SJCRH30 (cell line): ENCODE results near the gene ABCA5. TPM values are rescaled to one million over a fixed set of nuclear protein-coding genes. Genes with fewer than 3 reads are reported as not detected.

Experiments
- DNase-seq, 2 experiments: peaks; one replicate each; pipeline ENCODE4 v3.0.0-alpha.2; 2015 to 2020
- H3K27ac ChIP-seq: fragments of 250-450 bp; sonication (Bioruptor Pico); 2 replicates; pipeline ENCODE4 v1.5.1; 2020; ENCODE audit warnings: mild to moderate bottlenecking, moderate library complexity
- H3K27me3 ChIP-seq: fragments of 250-450 bp; sonication (Bioruptor Pico); 2 replicates; pipeline ENCODE4 v1.5.1; 2020; ENCODE audit warnings: mild to moderate bottlenecking, moderate library complexity
- H3K36me3 ChIP-seq: fragments of 250-450 bp; sonication (Bioruptor Pico); 2 replicates; pipeline ENCODE4 v1.5.1; 2020; ENCODE audit warnings: mild to moderate bottlenecking, moderate library complexity
- H3K4me1 ChIP-seq: fragments of 250-450 bp; sonication (Bioruptor Pico); 2 replicates; pipeline ENCODE4 v1.5.1; 2020; ENCODE audit warnings: mild to moderate bottlenecking, moderate library complexity
- H3K4me3 ChIP-seq: fragments of 250-450 bp; sonication (Bioruptor Pico); 2 replicates; pipeline ENCODE4 v1.5.1; 2020; ENCODE audit warnings: mild to moderate bottlenecking, moderate library complexity
- H3K9me3 ChIP-seq: fragments of 250-450 bp; sonication (Bioruptor Pico); replicated peaks from 2 replicates; pipeline ENCODE4 v1.5.1; 2020; ENCODE audit warnings: mild to moderate bottlenecking, moderate library complexity
- total RNA-seq: library from RNA; depleted of rRNA; stranded (reverse); fragments of >200 nt; shearing (Covaris generic); gene quantifications from 2 replicates; pipeline ENCODE4 v1.2.3, GENCODE V29; 2014; rRNA removed

The ABCA5 gene
- 0.13 TPM in 1 of 2 replicates, not detected in the other for total RNA-seq

- H3K9me3 ChIP-seq = no peaks in the 10 kb centered on the region
- no peak within 1 kb of the TSS for H3K27ac ChIP-seq
- no peaks in the 10 kb centered on the region for H3K4me1 ChIP-seq
- no peaks in the 10 kb centered on the region for H3K36me3 ChIP-seq
- no peak within 1 kb of the TSS for H3K4me3 ChIP-seq
- DNase-seq = no peak
- H3K27me3 ChIP-seq = no peaks in the 10 kb centered on the region
These were observed at the start of gene ABCA5 for GRCh38 chr17:69327060-69327831. Gene ABCA5, minus strand, starts transcription at chr17:69327133. Its CDS starts 12,718 bp downstream, at chr17:69314415.

- no peaks in the 10 kb centered on the region for H3K4me1 ChIP-seq
- no peaks in the 10 kb centered on the region for H3K9me3 ChIP-seq
- DNase-seq = no peak
- H3K36me3 ChIP-seq = no peaks in the 10 kb centered on the region
- no peak overlapping the region for H3K27ac ChIP-seq
- no peaks in the 10 kb centered on the region for H3K27me3 ChIP-seq
- no peak overlapping the region for H3K4me3 ChIP-seq
These were observed 48.3 kb upstream of the ABCA5 start for GRCh38 chr17:69375229-69375628.

GRCh38 chr17:69373069-69373468, 46.1 kb upstream of the ABCA5 start:
- H3K27ac ChIP-seq = no peak overlapping the region
- H3K4me1 ChIP-seq = no peaks in the 10 kb centered on the region
- no peak for DNase-seq
- no peaks in the 10 kb centered on the region for H3K27me3 ChIP-seq
- no peak overlapping the region for H3K4me3 ChIP-seq
- H3K9me3 ChIP-seq = no peaks in the 10 kb centered on the region
- no peaks in the 10 kb centered on the region for H3K36me3 ChIP-seq

- DNase-seq = no peak
- Histone ChIP-seq H3K27me3 (no peaks in the 10 kb centered on the region), H3K4me1 (no peaks in the 10 kb centered on the region), H3K36me3 (no peaks in the 10 kb centered on the region), H3K9me3 (no peaks in the 10 kb centered on the region), H3K4me3 (no peak overlapping the region), H3K27ac (no peak overlapping the region)
These were observed 40.4 kb upstream of the ABCA5 start for GRCh38 chr17:69367298-69367697.

- Histone ChIP-seq H3K4me3 (no peak overlapping the region), H3K27ac (no peak overlapping the region), H3K27me3 (no peaks in the 10 kb centered on the region), H3K4me1 (no peaks in the 10 kb centered on the region), H3K9me3 (no peaks in the 10 kb centered on the region), H3K36me3 (no peaks in the 10 kb centered on the region)
- DNase-seq = no peak
These were observed 36.7 kb upstream of the ABCA5 start for GRCh38 chr17:69363488-69364210.

- Histone ChIP-seq H3K36me3 (no peaks in the 10 kb centered on the region), H3K4me1 (no peaks in the 10 kb centered on the region), H3K27ac (no peak overlapping the region), H3K4me3 (no peak overlapping the region), H3K27me3 (no peaks in the 10 kb centered on the region), H3K9me3 (no peaks in the 10 kb centered on the region)
- no peak for DNase-seq
These were observed 34.2 kb upstream of the ABCA5 start for GRCh38 chr17:69361156-69361555.

GRCh38 chr17:69358688-69359596, 32.0 kb upstream of the ABCA5 start:
- H3K36me3 ChIP-seq = no peaks in the 10 kb centered on the region
- H3K4me3 ChIP-seq = no peak overlapping the region
- no peak overlapping the region for H3K27ac ChIP-seq
- H3K27me3 ChIP-seq = no peaks in the 10 kb centered on the region
- H3K4me1 ChIP-seq = no peaks in the 10 kb centered on the region
- DNase-seq = no peak
- no peaks in the 10 kb centered on the region for H3K9me3 ChIP-seq

- no peaks in the 10 kb centered on the region for H3K27me3 ChIP-seq
- H3K4me1 ChIP-seq = no peaks in the 10 kb centered on the region
- no peaks in the 10 kb centered on the region for H3K9me3 ChIP-seq
- no peak overlapping the region for H3K4me3 ChIP-seq
- no peak for DNase-seq
- H3K27ac ChIP-seq = no peak overlapping the region
- H3K36me3 ChIP-seq = no peaks in the 10 kb centered on the region
These were observed 30.8 kb upstream of the ABCA5 start for GRCh38 chr17:69357701-69358100.

- no peak for DNase-seq
- no peaks in the 10 kb centered on the region for H3K9me3 ChIP-seq
- H3K36me3 ChIP-seq = no peaks in the 10 kb centered on the region
- H3K27me3 ChIP-seq = no peaks in the 10 kb centered on the region
- H3K27ac ChIP-seq = no peak overlapping the region
- H3K4me3 ChIP-seq = no peak overlapping the region
- H3K4me1 ChIP-seq = no peaks in the 10 kb centered on the region
These were observed 29.7 kb upstream of the ABCA5 start for GRCh38 chr17:69356625-69357024.

GRCh38 chr17:69350911-69351310, 24.0 kb upstream of the ABCA5 start:
- H3K4me1 ChIP-seq = no peaks in the 10 kb centered on the region
- no peak overlapping the region for H3K4me3 ChIP-seq
- no peaks in the 10 kb centered on the region for H3K36me3 ChIP-seq
- no peaks in the 10 kb centered on the region for H3K9me3 ChIP-seq
- DNase-seq = no peak
- H3K27me3 ChIP-seq = no peaks in the 10 kb centered on the region; the same call in 1 of the 2 replicates
- H3K27ac ChIP-seq = no peak overlapping the region

GRCh38 chr17:69348429-69348828, 21.5 kb upstream of the ABCA5 start:
- Histone ChIP-seq H3K27ac (no peak overlapping the region), H3K36me3 (no peaks in the 10 kb centered on the region), H3K9me3 (no peaks in the 10 kb centered on the region), H3K4me3 (no peak overlapping the region), H3K27me3 (no peaks in the 10 kb centered on the region; the same call in 1 of the 2 replicates), H3K4me1 (no peaks in the 10 kb centered on the region)
- DNase-seq = no peak

- Histone ChIP-seq H3K36me3 (no peaks in the 10 kb centered on the region), H3K27ac (no peak overlapping the region), H3K9me3 (no peaks in the 10 kb centered on the region), H3K4me1 (no peaks in the 10 kb centered on the region), H3K27me3 (no peaks in the 10 kb centered on the region; the same call in 1 of the 2 replicates), H3K4me3 (no peak overlapping the region)
- no peak for DNase-seq
These were observed 19.8 kb upstream of the ABCA5 start for GRCh38 chr17:69346766-69347165.

- Histone ChIP-seq H3K4me1 (no peaks in the 10 kb centered on the region), H3K9me3 (no peaks in the 10 kb centered on the region)
- no peak for DNase-seq
These were observed 18.0 kb upstream of the ABCA5 start for GRCh38 chr17:69344939-69345338.

GRCh38 chr17:69342896-69343644, 16.1 kb upstream of the ABCA5 start:
- Histone ChIP-seq H3K27me3 (no peaks in the 10 kb centered on the region; the same call in 1 of the 2 replicates), H3K27ac (no peak overlapping the region), H3K4me3 (no peak overlapping the region), H3K9me3 (no peaks in the 10 kb centered on the region), H3K4me1 (no peaks in the 10 kb centered on the region), H3K36me3 (no peaks in the 10 kb centered on the region)
- DNase-seq = no peak

More at GRCh38 chr17:69344939-69345338, 18.0 kb upstream of the ABCA5 start:
- H3K27ac ChIP-seq = no peak overlapping the region
- H3K27me3 ChIP-seq = no peaks in the 10 kb centered on the region; the same call in 1 of the 2 replicates
- H3K36me3 ChIP-seq = no peaks in the 10 kb centered on the region
- H3K4me3 ChIP-seq = no peak overlapping the region
